Ovary (tissue), 3 donors: ENCODE results near the gene SHOX.

ENCODE experiments used
- EP300 ChIP-seq: sonication (generic); formaldehyde crosslinking; IDR thresholded peaks from one replicate; pipeline ENCODE4 v1.6.1; 2017; ENCODE audit warnings: antibody characterized with exemption
- POLR2A ChIP-seq: fragments of 450-650 bp; IDR thresholded peaks from one replicate; pipeline ENCODE4 v1.6.1; 2017; ENCODE audit warnings: antibody characterized with exemption, mild to moderate bottlenecking, moderate library complexity
- TF ChIP-seq, protein P1 (sequence below), 3 donors: fragments of 450-650 bp in 2 of 3; fragments of 200-600 bp in 1 of 3; IDR thresholded peaks; one replicate each; pipeline versions ENCODE4 v1.5.1 to v1.8.0; 2016 to 2022; ENCODE audit warnings: antibody characterized with exemption in 3 of 3, mild to moderate bottlenecking in 1 of 3
- donor health status: DM: no; HTN: no; CAD: no.

DNA sequence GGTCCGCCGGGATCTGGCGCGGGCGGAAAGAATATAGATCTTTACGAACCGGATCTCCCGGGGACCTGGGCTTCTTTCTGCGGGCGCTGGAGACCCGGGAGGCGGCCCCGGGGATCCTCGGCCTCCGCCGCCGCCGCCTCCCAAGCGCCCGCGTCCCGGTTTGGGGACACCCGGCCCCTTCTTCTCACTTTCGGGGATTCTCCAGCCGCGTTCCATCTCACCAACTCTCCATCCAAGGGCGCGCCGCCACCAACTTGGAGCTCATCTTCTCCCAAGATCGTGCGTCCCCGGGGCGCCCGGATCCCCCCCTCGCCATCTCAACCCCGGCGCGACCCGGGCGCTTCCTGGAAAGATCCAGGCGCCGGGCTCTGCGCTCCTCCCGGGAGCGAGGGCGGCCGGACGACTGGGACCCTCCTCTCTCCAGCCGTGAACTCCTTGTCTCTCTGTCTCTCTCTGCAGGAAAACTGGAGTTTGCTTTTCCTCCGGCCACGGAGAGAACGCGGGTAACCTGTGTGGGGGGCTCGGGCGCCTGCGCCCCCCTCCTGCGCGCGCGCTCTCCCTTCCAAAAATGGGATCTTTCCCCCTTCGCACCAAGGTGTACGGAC lies 482 bp upstream of the SHOX start:
- TF ChIP-seq POLR2A (no peak), EP300 (no peak)
- TF ChIP-seq, protein P1, sequence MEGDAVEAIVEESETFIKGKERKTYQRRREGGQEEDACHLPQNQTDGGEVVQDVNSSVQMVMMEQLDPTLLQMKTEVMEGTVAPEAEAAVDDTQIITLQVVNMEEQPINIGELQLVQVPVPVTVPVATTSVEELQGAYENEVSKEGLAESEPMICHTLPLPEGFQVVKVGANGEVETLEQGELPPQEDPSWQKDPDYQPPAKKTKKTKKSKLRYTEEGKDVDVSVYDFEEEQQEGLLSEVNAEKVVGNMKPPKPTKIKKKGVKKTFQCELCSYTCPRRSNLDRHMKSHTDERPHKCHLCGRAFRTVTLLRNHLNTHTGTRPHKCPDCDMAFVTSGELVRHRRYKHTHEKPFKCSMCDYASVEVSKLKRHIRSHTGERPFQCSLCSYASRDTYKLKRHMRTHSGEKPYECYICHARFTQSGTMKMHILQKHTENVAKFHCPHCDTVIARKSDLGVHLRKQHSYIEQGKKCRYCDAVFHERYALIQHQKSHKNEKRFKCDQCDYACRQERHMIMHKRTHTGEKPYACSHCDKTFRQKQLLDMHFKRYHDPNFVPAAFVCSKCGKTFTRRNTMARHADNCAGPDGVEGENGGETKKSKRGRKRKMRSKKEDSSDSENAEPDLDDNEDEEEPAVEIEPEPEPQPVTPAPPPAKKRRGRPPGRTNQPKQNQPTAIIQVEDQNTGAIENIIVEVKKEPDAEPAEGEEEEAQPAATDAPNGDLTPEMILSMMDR (IDR thresholded peaks at IDR 0.05): no peak
